GM23338 (cell line): ENCODE measurements around the gene TANGO6. TPM values are rescaled to one million over a fixed set of nuclear protein-coding genes. Genes with fewer than 3 reads are reported as not detected.

Experiments
- ATAC-seq: fragments of 200-7000 bp; cut with Tn5 transposase; 3 replicates; pipeline ENCODE4 v1.9.1; 2020
- DNase-seq: peaks from one replicate; pipeline ENCODE4 v3.0.0-alpha.2; 2015; ENCODE audit warnings: low spot score
- H2AFZ ChIP-seq: fragments of 200-600 bp; sonication (generic); 2 replicates; pipeline ENCODE4 v1.8.0; 2016; ENCODE audit warnings: antibody characterized with exemption, mild to moderate bottlenecking, moderate library complexity
- H3F3A ChIP-seq: fragments of 200-600 bp; sonication (generic); replicated peaks from 2 replicates; pipeline ENCODE4 v1.8.0; 2017; ENCODE audit warnings: antibody characterized with exemption, mixed run types, low read depth
- H3K27ac ChIP-seq: fragments of 200-600 bp; sonication (generic); 2 replicates; pipeline ENCODE4 v1.6.1; 2016; ENCODE audit warnings: low read depth
- H3K27me3 ChIP-seq: fragments of 200-600 bp; sonication (generic); 2 replicates; pipeline ENCODE4 v1.8.0; 2016; ENCODE audit warnings: mild to moderate bottlenecking, mixed run types, moderate library complexity; ENCODE audit not compliant: insufficient read depth
- H3K36me3 ChIP-seq: fragments of 200-600 bp; sonication (generic); 2 replicates; pipeline ENCODE4 v1.8.0; 2016; ENCODE audit warnings: mild to moderate bottlenecking; ENCODE audit not compliant: insufficient read depth
- H3K4me1 ChIP-seq: fragments of 200-600 bp; sonication (generic); 2 replicates; pipeline ENCODE4 v1.8.0; 2016; ENCODE audit warnings: mild to moderate bottlenecking, moderate library complexity; ENCODE audit not compliant: insufficient read depth
- H3K4me2 ChIP-seq: fragments of 200-600 bp; sonication (generic); 2 replicates; pipeline ENCODE4 v1.7.1; 2017; ENCODE audit warnings: mixed run types
- H3K4me3 ChIP-seq: fragments of 200-600 bp; sonication (generic); 2 replicates; pipeline ENCODE4 v1.6.1; 2016; ENCODE audit warnings: mixed run types
- H3K79me2 ChIP-seq: fragments of 200-600 bp; sonication (generic); replicated peaks from 2 replicates; pipeline ENCODE4 v1.8.0; 2017; ENCODE audit warnings: mild to moderate bottlenecking; ENCODE audit not compliant: insufficient read depth
- H3K9me2 ChIP-seq: fragments of 200-600 bp; sonication (generic); 2 replicates; pipeline ENCODE4 v1.8.0; 2017; ENCODE audit not compliant: insufficient read depth
- H4K20me1 ChIP-seq: fragments of 200-600 bp; sonication (generic); replicated peaks from 2 replicates; pipeline ENCODE4 v1.8.0; 2017; ENCODE audit warnings: mild to moderate bottlenecking; ENCODE audit not compliant: insufficient read depth
- H3K27ac Mint-ChIP-seq: 2 replicates; pipeline ENCODE4 v1.8.0; 2020; ENCODE audit warnings: inconsistent platforms, mild to moderate bottlenecking, moderate library complexity, mixed read lengths
- H3K27me3 Mint-ChIP-seq: 3 replicates; pipeline ENCODE4 v1.8.0; 2022; ENCODE audit warnings: low read depth, mild to moderate bottlenecking, moderate library complexity, mixed read lengths, inconsistent platforms; ENCODE audit not compliant: insufficient read depth, poor library complexity
- H3K36me3 Mint-ChIP-seq: 3 replicates; pipeline ENCODE4 v1.8.0; 2021; ENCODE audit warnings: low read depth, mild to moderate bottlenecking, inconsistent platforms, moderate library complexity, mixed read lengths
- H3K4me1 Mint-ChIP-seq: 3 replicates; pipeline ENCODE4 v1.8.0; 2020; ENCODE audit warnings: mild to moderate bottlenecking, inconsistent platforms, mixed read lengths
- H3K4me3 Mint-ChIP-seq: 3 replicates; pipeline ENCODE4 v1.8.0; 2021; ENCODE audit warnings: moderate library complexity, mild to moderate bottlenecking, inconsistent platforms, mixed read lengths
- H3K9me3 Mint-ChIP-seq: 3 replicates; pipeline ENCODE4 v1.8.0; 2020; ENCODE audit warnings: moderate library complexity, mild to moderate bottlenecking, inconsistent platforms, mixed read lengths
- CREB1 ChIP-seq: fragments of 250-450 bp; sonication (Bioruptor Pico); IDR thresholded peaks from 2 replicates; pipeline ENCODE4 v1.5.0; 2020; ENCODE audit warnings: low read depth, mild to moderate bottlenecking, moderate library complexity
- CTCF ChIP-seq, 2 experiments: fragments of 200-600 bp in 1 of 2; sonication (generic) in 1 of 2; conservative IDR thresholded peaks; 2 replicates each; pipeline versions ENCODE4 v1.5.1 to v1.6.1; 2016 to 2017; ENCODE audit warnings: antibody characterized with exemption in 2 of 2, low read depth in 2 of 2, mild to moderate bottlenecking in 2 of 2, moderate library complexity in 1 of 2
- ETS1 ChIP-seq: IDR thresholded peaks from 2 replicates; pipeline ENCODE4 v1.6.1; 2016; ENCODE audit warnings: antibody characterized with exemption
- EZH2 ChIP-seq: fragments of 200-600 bp; sonication (generic); IDR thresholded peaks from one replicate; pipeline ENCODE4 v1.8.0; 2017; ENCODE audit warnings: antibody characterized with exemption, mild to moderate bottlenecking, low read depth; ENCODE audit not compliant: unreplicated experiment
- JUNB ChIP-seq: IDR thresholded peaks from one replicate; pipeline ENCODE4 v1.6.1; 2016; ENCODE audit warnings: antibody characterized with exemption; ENCODE audit not compliant: unreplicated experiment
- REST ChIP-seq: IDR thresholded peaks from one replicate; pipeline ENCODE4 v1.6.1; 2018; ENCODE audit warnings: antibody characterized with exemption; ENCODE audit not compliant: unreplicated experiment
- STAT1 ChIP-seq: IDR thresholded peaks from one replicate; pipeline ENCODE4 v1.6.1; 2016; ENCODE audit warnings: antibody characterized with exemption; ENCODE audit not compliant: unreplicated experiment
- ZNF462 ChIP-seq: fragments of 250-450 bp; sonication (Bioruptor Pico); IDR thresholded peaks from 2 replicates; pipeline ENCODE4 v1.5.0; 2020; ENCODE audit warnings: mild to moderate bottlenecking, moderate library complexity
- polyA plus RNA-seq: library from polyadenylated mRNA; unstranded; fragments of >200 nt; fragmentation: Nextera tagmentation; extraction: Ambion mirVana; gene quantifications from 2 replicates; pipeline ENCODE4 v1.2.1, GENCODE V29; 2016
- total RNA-seq: library from RNA; depleted of rRNA; stranded (reverse); fragments of >200 nt; shearing (Covaris generic); gene quantifications from 2 replicates; pipeline ENCODE4 v1.2.3, GENCODE V29; 2014

TANGO6 gene
- total and polyA plus RNA-seq, 2 experiments from 2014 or later = 7.2 to 23.2 TPM

DNA sequence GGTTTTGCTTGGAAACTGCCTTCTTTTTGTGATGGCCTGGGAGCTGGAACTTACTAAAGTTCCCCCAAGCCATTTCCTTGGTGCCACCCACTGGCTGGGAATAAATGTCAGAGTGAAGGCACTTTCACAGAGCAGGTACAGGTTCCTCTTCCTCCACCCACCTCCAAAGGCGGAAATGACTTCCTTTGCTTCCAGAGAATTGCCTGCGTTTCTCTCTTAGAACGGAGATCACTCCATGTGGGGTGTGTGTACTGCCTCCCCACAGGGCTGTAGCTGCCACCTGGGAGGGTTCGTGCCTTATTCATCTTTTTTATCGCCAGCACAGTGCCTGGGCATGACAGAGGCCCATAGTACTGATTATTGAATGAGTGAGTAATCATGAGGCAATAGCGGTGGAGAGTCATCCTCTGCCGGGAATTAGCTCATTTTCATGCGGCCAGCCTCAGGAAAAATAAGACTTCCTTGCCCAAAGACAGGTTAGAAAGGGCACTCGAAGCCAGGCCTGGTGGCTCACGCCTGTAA lies 229.9 kb downstream of the TANGO6 start:
- no peaks in the 10 kb centered on the region for H3K36me3 ChIP-seq
- H3K27me3 ChIP-seq = no peaks in the 10 kb centered on the region
- H4K20me1 ChIP-seq = no peaks in the 10 kb centered on the region
- TF ChIP-seq STAT1 (no peak), JUNB (no peak), CTCF (conservative IDR thresholded peaks at IDR 0.05; ENCODE audit: low read depth in 2 of 2) (peak in 1 of 2 experiments; percentile 10; a peak in 1 of 4 replicates), CREB1 (CRISPR knock-in tag) (0 out of 2 replicates have a peak, but pooled peaks have one; percentile 12), EZH2 (no peak), REST (no peak), ETS1 (no peak)
- Mint-ChIP-seq H3K36me3 (no peaks in the 10 kb centered on the region), H3K4me3 (peak overlapping the region; percentile 51; the same call in 2 of the 3 replicates), H3K27me3 (peaks cover 18% of the 10 kb centered on the region), H3K4me1 (peaks cover 55% of the 10 kb centered on the region), H3K9me3 (peaks cover 3% of the 10 kb centered on the region; the same call in 1 of the 3 replicates), H3K27ac (peak overlapping the region; percentile 87)
- H3K4me1 ChIP-seq = peaks cover 70% of the 10 kb centered on the region
- peak overlapping the region; percentile 20 for H3K4me3 ChIP-seq
- DNase-seq (no peak), ATAC-seq (no peak)
- H3K27ac ChIP-seq = peak overlapping the region; percentile 88
- peak overlapping the region; percentile 56 for H3K4me2 ChIP-seq
- H3K79me2 ChIP-seq = no peaks in the 10 kb centered on the region
- no peak overlapping the region for H2AFZ ChIP-seq
- no peaks in the 10 kb centered on the region for H3K9me2 ChIP-seq
- H3F3A ChIP-seq = peaks cover 11% of the 10 kb centered on the region

GRCh38 chr16:69077251-69077650 lies 233.9 kb downstream of the TANGO6 start:
- Mint-ChIP-seq H3K27me3 (peaks cover 13% of the 10 kb centered on the region), H3K9me3 (no peaks in the 10 kb centered on the region), H3K4me3 (no peak overlapping the region), H3K27ac (peak overlapping the region; percentile 0; the same call in 1 of the 2 replicates), H3K36me3 (no peaks in the 10 kb centered on the region), H3K4me1 (peaks cover 41% of the 10 kb centered on the region)
- DNase-seq (no peak), ATAC-seq (no peak)
- no peaks in the 10 kb centered on the region for H3K79me2 ChIP-seq
- no peak overlapping the region for H3K4me3 ChIP-seq
- H3K9me2 ChIP-seq = no peaks in the 10 kb centered on the region
- peaks cover 7% of the 10 kb centered on the region for H3F3A ChIP-seq
- H3K4me1 ChIP-seq = peaks cover 69% of the 10 kb centered on the region
- H3K27ac ChIP-seq = peak overlapping the region; percentile 95
- H4K20me1 ChIP-seq = no peaks in the 10 kb centered on the region
- H3K4me2 ChIP-seq = peak overlapping the region; percentile 55; the same call in 1 of the 2 replicates
- no peak overlapping the region for H2AFZ ChIP-seq
- H3K36me3 ChIP-seq = no peaks in the 10 kb centered on the region
- no peaks in the 10 kb centered on the region for H3K27me3 ChIP-seq
- no peak for TF ChIP-seq ZNF462 (CRISPR knock-in tag)
